Osteoblast (primary cell): ENCODE measurements around the gene RASA3. TPM values are rescaled to one million over a fixed set of nuclear protein-coding genes. Genes with fewer than 3 reads are reported as not detected.

Experiments
- DNase-seq: peaks from one replicate; pipeline ENCODE4 v3.0.0; 2011; ENCODE audit warnings: low spot score, mixed read lengths; ENCODE audit not compliant: insufficient read length; ENCODE audit errors: missing footprints
- H2AFZ ChIP-seq: 2 replicates; pipeline ENCODE4 v1.6.0; 2011; ENCODE audit warnings: mild to moderate bottlenecking, low read length
- H3K27ac ChIP-seq: 2 replicates; pipeline ENCODE4 v1.5.1; 2011; ENCODE audit warnings: mild to moderate bottlenecking, low read depth, low read length, moderate library complexity
- H3K27me3 ChIP-seq: 2 replicates; pipeline ENCODE4 v1.6.0; 2012; ENCODE audit warnings: mild to moderate bottlenecking, control low read depth, inconsistent platforms, low read length, moderate library complexity; ENCODE audit not compliant: insufficient read depth
- H3K36me3 ChIP-seq: 2 replicates; pipeline ENCODE4 v1.5.1; 2011; ENCODE audit warnings: mild to moderate bottlenecking, low read length, control low read depth, moderate library complexity; ENCODE audit not compliant: insufficient read depth
- H3K4me1 ChIP-seq: 2 replicates; pipeline ENCODE4 v1.5.1; 2011; ENCODE audit warnings: mild to moderate bottlenecking, low read length, control low read depth, moderate library complexity; ENCODE audit not compliant: insufficient read depth
- H3K4me2 ChIP-seq: 2 replicates; pipeline ENCODE4 v1.6.0; 2011; ENCODE audit warnings: mild to moderate bottlenecking, low read length; ENCODE audit not compliant: insufficient read depth
- H3K4me3 ChIP-seq: fragments of 200-600 bp; sonication (generic); 3 replicates; pipeline ENCODE4 v1.5.1; 2012; ENCODE audit warnings: mild to moderate bottlenecking, low read length, inconsistent platforms; ENCODE audit not compliant: insufficient read depth
- H3K79me2 ChIP-seq: 2 replicates; pipeline ENCODE4 v1.6.0; 2012; ENCODE audit warnings: mild to moderate bottlenecking, low read length, control low read depth, inconsistent platforms; ENCODE audit not compliant: insufficient read depth
- H3K9me3 ChIP-seq: 2 replicates; pipeline ENCODE4 v1.5.1; 2011; ENCODE audit warnings: low read depth, low read length, control low read depth
- H4K20me1 ChIP-seq: 2 replicates; pipeline ENCODE4 v1.6.0; 2012; ENCODE audit warnings: mild to moderate bottlenecking, low read length, control low read depth; ENCODE audit not compliant: insufficient read depth
- CTCF ChIP-seq: IDR thresholded peaks from 2 replicates; pipeline ENCODE4 v1.5.1; 2011; ENCODE audit warnings: mild to moderate bottlenecking, low read depth, low read length, moderate library complexity; ENCODE audit errors: extremely low read depth
- total RNA-seq: library from RNA; depleted of rRNA; stranded (reverse); fragments of >200 nt; gene quantifications from 2 replicates; pipeline ENCODE4 v1.2.3, GENCODE V29; 2012

Gene RASA3
- total RNA-seq, 1 donor: 41.3 TPM

- H3K36me3 ChIP-seq: peaks cover 85% of the 10 kb centered on the region
- H2AFZ ChIP-seq: no peak overlapping the region
- no peak for DNase-seq
- H3K27ac ChIP-seq: no peak overlapping the region
- H3K4me1 ChIP-seq: no peaks in the 10 kb centered on the region
- H3K4me2 ChIP-seq: no peak overlapping the region
- peaks cover 3% of the 10 kb centered on the region for H4K20me1 ChIP-seq
- H3K27me3 ChIP-seq: no peaks in the 10 kb centered on the region
- TF ChIP-seq CTCF: no peak
- H3K79me2 ChIP-seq: peaks cover 4% of the 10 kb centered on the region
- H3K9me3 ChIP-seq: no peaks in the 10 kb centered on the region
- H3K4me3 ChIP-seq: no peak overlapping the region
These were observed 119.1 kb downstream of the RASA3 start for GRCh38 chr13:114013336-114013735.

- DNase-seq: no peak
- Histone ChIP-seq H4K20me1 (peaks cover 3% of the 10 kb centered on the region), H3K9me3 (no peaks in the 10 kb centered on the region), H3K27ac (no peak overlapping the region), H3K4me3 (no peak overlapping the region), H2AFZ (no peak overlapping the region), H3K27me3 (no peaks in the 10 kb centered on the region), H3K4me1 (no peaks in the 10 kb centered on the region), H3K79me2 (peaks cover 4% of the 10 kb centered on the region), H3K4me2 (no peak overlapping the region), H3K36me3 (peaks cover 81% of the 10 kb centered on the region)
- no peak for TF ChIP-seq CTCF
These were observed 119.5 kb downstream of the RASA3 start for GRCh38 chr13:114012921-114013320.

GRCh38 chr13:114012141-114012540, 120.3 kb downstream of the RASA3 start:
- H3K4me3 ChIP-seq: no peak overlapping the region
- peaks cover 78% of the 10 kb centered on the region for H3K36me3 ChIP-seq
- TF ChIP-seq CTCF: no peak
- no peak for DNase-seq
- H3K27me3 ChIP-seq: no peaks in the 10 kb centered on the region
- H3K79me2 ChIP-seq: no peaks in the 10 kb centered on the region
- H3K27ac ChIP-seq: no peak overlapping the region
- H4K20me1 ChIP-seq: peaks cover 3% of the 10 kb centered on the region
- no peaks in the 10 kb centered on the region for H3K4me1 ChIP-seq
- H2AFZ ChIP-seq: no peak overlapping the region
- no peaks in the 10 kb centered on the region for H3K9me3 ChIP-seq
- H3K4me2 ChIP-seq: no peak overlapping the region

GRCh38 chr13:114011226-114011625, 121.2 kb downstream of the RASA3 start:
- H3K4me1 ChIP-seq: no peaks in the 10 kb centered on the region
- DNase-seq: peak; percentile 94
- no peak for TF ChIP-seq CTCF
- no peak overlapping the region for H2AFZ ChIP-seq
- peaks cover 69% of the 10 kb centered on the region for H3K36me3 ChIP-seq
- no peak overlapping the region for H3K27ac ChIP-seq
- no peak overlapping the region for H3K4me2 ChIP-seq
- H3K9me3 ChIP-seq: no peaks in the 10 kb centered on the region
- peaks cover 3% of the 10 kb centered on the region for H4K20me1 ChIP-seq
- no peak overlapping the region for H3K4me3 ChIP-seq
- H3K79me2 ChIP-seq: no peaks in the 10 kb centered on the region
- H3K27me3 ChIP-seq: no peaks in the 10 kb centered on the region
